COLO829 (cell line): Measurements from ENCODE around the gene OR52N5.

Experiments used
- DNase-seq: peaks from one replicate; pipeline ENCODE4 v3.0.0; 2012; ENCODE audit warnings: low spot score

OR52N5 gene

GRCh38 chr11:5783255-5783654 is at the start of gene OR52N5:
Gene OR52N5 (minus strand): TSS chr11:5783355. CDS start chr11:5778634, 4,721 bp downstream.
- DNase-seq, result no peak

DNA sequence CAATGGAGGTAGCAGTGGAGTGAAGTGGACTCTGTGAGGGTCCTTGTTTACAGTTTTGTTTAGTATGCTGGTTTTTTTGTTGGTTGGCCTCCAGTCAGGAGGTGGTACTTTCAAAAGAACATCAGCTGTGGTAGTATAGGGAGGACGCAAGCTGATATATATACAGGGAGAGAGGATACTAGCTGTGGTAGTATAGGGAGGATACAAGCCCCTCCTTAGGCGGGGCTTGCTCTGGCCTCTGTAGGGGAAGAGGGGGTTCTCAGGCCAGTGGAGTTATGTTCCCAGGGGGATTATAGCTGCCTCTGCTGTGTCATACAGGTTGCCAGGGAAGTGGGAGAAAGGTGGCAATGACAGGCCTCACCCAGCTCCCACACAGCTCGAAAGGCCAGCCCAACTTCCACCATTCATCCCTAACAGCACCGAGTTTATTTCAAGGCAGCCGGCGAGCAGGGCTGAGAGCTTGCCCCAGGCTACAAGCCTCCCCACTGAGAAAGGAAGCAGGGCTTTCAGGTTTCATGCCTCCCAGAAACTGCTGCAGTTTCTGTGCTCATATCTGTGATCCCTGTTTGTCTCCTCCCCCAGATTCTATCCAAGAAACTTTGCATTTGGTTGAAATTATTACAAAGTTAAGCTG is 48.2 kb upstream of the OR52N5 start:
- no peak for DNase-seq

- DNase-seq, result no peak
These were observed 35.2 kb upstream of the OR52N5 start for GRCh38 chr11:5818245-5818886.

GRCh38 chr11:5815534-5815933 is 32.4 kb upstream of the OR52N5 start:
- DNase-seq, result no peak

- no peak for DNase-seq
These were observed 27.0 kb upstream of the OR52N5 start for GRCh38 chr11:5809905-5810795.

DNA sequence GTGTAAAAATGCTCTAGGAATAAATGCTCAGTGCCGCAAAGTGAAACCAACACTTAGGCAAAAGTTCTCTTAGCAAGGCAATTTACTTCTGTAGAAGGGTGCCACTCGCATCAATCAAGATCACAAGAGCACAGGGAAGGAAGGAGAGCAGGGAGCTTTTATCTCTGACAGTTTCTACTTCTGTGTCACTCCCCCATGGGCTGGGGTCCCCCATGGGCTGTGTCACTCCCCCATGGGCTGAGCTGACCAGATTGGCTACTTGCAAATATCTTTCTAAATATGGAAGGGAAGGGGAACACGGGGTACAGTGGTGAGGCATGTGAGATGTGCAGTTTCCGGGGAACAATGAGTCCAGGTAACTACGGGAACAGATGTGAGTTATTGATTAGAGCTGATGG is 26.0 kb upstream of the OR52N5 start:
- no peak for DNase-seq

DNA sequence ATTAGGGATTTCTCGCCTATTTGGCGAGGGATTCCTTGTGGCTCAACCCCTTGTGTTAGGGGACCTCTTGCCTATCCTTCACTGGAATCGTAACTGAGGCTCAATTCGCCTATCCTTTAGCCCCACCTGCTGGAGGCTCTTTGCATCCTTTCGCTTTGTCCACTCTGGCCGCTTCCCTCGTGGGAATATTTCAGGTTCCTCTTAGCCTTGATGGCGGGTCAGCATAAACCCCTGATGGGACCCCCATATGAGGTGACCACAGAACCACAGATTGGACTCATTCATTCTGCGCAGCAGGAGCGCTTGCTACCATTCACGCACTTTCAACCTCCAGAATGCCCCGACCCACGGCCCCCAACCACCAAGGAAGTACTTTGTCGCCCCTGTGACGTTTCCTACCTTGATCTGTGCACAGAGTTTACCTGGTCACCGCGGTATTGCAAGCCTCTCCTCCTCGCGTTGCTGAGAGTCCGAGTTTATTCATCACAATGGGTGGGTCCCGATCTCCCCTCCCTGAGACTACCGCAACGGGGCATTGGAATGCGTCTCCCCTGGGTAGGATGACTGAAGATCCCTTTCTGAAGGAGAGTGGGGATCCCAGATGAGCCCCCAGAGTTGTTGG is 25.5 kb upstream of the OR52N5 start, which contains the start of gene OR52N2:
TSS of gene OR52N2 (plus strand) at position 425 of the 622 bp plus-strand sequence. CDS start 11,412 bp downstream, outside the sequence.
- DNase-seq, result peak; percentile 32

DNA sequence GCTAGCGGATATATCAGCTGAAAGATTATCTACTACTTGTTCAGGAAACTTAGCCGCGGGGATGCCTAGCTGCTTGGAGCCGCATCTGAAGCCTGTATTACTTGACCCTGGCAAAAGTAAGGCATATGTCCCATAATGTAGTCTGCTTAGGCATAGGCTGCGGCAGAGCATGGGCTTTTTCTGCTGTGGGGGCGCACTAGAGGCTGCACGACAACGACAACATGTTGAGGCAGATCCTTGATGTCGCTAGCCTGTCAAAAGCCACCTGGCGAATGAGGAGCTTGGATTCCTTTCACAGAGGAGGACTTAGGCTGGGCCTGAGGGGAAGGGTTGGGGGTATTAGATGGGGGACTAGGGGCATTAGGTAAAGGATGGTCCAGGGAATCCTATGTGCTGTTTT is 24.4 kb upstream of the OR52N5 start:
- DNase-seq, result no peak

- DNase-seq, result no peak
These were observed 20.8 kb upstream of the OR52N5 start for GRCh38 chr11:5803982-5804381.

DNA sequence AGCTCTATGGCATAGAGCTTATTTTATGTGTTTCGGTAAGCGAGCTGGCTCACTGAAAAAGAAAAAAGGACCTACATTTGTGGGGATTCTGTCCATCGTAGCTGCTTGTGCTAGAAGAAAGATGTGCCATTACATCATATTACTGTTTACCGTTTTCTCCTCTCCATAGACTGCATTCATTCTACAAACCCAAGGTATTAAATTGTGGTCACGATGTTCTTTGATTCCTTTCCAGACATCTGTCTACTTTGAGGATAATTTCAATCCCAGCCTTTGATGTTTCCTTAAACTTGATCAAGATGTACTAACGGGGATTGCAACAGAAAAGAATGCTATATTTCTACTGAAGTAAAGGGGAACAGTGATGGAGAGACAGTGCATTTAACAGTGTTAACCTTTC is 13.4 kb upstream of the OR52N5 start:
- DNase-seq, result no peak

DNA sequence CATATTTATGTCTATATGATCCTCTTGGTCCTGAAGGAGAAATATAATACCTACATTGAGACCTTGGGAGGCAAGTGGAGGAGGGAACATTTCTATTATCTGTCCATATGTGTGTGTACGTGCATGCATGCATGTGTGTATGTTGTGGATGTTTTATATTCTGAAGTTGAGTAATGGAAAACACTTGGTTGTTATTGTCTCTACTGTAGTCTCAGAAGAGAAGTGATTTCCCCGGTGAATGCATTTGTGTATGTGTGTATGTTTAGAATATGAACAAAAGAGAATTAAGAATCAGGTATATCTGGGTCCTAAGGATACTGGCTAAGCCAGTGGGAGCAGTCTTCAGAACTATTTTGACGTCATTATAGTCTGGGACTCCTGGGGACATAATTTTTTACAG is 8.0 kb upstream of the OR52N5 start, which contains the start of gene OR52N1:
TSS of gene OR52N1 (minus strand) at position 101 of the 400 bp plus-strand sequence. CDS start 2,449 bp downstream, outside the sequence.
- no peak for DNase-seq

- no peak for DNase-seq
These were observed 16.1 kb downstream of the OR52N5 start for GRCh38 chr11:5767056-5767455.

GRCh38 chr11:5753943-5754342 is 29.2 kb downstream of the OR52N5 start, which contains the start of gene OR52N4:
Gene OR52N4 (plus strand): TSS chr11:5754243. CDS start chr11:5754741, 498 bp downstream.
- no peak for DNase-seq

- DNase-seq, result no peak
These were observed 33.3 kb downstream of the OR52N5 start for GRCh38 chr11:5749836-5750235.

GRCh38 chr11:5746614-5747013 is 36.5 kb downstream of the OR52N5 start:
- no peak for DNase-seq

- no peak for DNase-seq
These were observed 44.7 kb downstream of the OR52N5 start for GRCh38 chr11:5738431-5738830.

DNA sequence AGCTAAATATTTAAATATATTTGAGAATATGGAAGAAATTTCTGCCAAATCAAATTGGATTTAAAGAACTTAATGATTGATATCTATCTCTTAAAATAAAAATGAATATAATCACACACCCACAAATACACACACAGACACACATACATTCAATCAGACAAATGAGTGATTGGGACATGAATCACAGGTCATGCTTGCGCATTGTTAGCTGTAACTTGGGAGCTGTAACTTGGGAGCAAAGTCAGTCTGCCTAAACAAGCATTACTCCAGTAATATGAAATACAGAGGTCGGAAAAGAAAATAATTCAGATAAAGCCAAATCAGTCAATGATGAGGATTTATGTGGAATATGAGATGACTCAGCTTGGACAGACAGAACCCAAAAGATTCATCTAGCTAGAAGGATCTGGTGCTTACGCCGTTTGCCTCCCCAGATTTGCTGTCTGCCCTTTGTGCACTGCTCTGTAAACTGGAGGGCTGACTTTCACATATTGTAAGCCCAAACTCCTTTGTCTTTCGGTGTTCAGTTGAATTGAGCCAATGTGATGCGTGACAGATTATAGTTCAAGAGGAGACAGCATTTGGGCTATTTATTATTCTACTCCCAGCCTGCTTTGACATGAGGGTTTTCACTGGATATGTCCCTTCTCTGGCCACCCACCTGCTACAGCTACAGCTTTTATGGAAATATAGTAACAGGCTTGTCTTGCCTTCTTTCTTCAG is 45.3 kb downstream of the OR52N5 start:
- DNase-seq, result no peak

DNA sequence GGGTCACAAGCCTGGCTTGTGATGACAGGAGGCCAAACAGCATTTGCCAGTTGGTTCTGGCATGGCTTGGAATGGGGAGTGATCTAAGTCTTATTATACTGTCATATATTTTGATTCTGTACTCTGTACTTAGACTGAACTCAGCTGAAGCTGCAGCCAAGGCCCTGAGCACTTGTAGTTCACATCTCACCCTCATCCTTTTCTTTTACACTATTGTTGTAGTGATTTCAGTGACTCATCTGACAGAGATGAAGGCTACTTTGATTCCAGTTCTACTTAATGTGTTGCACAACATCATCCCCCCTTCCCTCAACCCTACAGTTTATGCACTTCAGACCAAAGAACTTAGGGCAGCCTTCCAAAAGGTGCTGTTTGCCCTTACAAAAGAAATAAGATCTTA is 46.1 kb downstream of the OR52N5 start:
- no peak for DNase-seq

GRCh38 chr11:5736396-5736795 is 46.8 kb downstream of the OR52N5 start, which contains the start of gene OR56B1:
Gene OR56B1 (plus strand): TSS chr11:5736448. CDS start chr11:5736517, 69 bp downstream.
- no peak for DNase-seq

DNA sequence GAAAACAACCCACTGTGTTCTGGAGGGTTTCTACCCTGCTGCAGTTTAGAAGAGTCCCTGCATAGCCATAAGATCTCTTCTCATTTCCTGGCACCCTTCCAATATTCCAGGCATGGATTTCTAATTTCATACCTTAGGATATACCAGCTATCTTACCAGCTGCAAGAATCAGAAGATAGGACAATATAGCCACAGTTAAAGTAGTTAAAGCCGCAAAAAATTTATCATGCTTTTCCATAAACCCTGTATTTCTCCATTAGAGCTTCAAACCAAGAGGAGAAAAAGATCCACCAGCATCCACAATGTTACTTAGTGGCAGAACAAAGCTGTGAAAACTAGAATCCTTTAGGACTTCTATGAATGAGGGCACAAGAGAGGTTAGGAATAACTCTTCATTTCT is 55.5 kb downstream of the OR52N5 start:
- no peak for DNase-seq

DNA sequence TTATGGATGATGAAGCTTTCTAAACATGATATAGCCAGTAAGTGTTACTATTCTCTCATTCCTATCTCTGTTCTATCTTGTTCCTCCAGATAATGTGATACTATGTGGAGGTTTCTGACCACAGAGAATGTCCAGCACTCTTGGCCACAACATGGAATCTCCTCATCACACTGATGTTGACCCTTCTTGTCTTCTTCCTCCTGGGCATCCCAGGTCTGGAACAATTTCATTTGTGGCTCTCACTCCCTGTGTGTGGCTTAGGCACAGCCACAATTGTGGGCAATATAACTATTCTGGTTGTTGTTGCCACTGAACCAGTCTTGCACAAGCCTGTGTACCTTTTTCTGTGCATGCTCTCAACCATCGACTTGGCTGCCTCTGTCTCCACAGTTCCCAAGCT is 56.8 kb downstream of the OR52N5 start:
- DNase-seq, result no peak
